ENCODE data around the gene TBC1D3B.
"Not testable (repeated sequence)": the region's sequence is repeated elsewhere in the genome, so short reads cannot be mapped to it uniquely, and the experiment has no call there.

The TBC1D3B gene

GRCh38 chr17:36212272-36212605, 35.8 kb upstream of the TBC1D3B start:
- Histone ChIP-seq H3K9ac (ENCODE audit: low read length) (no peak overlapping the region; the same call in 1 of the 2 replicates), H2AFZ (ENCODE audit: low read length) (no peak overlapping the region), H4K20me1 (ENCODE audit: insufficient read depth, low read length) (no peaks in the 10 kb centered on the region), H3K79me2 (ENCODE audit: low read length) (peaks cover 10% of the 10 kb centered on the region), H3K9me2 (replicated peaks; ENCODE audit: insufficient read depth, low read length) (no peaks in the 10 kb centered on the region), H3K4me3 (ENCODE audit: low read length) (no peak overlapping the region), H3K9me3 (replicated peaks; ENCODE audit: insufficient read depth, low read length) (no peaks in the 10 kb centered on the region), H3F3A (ENCODE audit: insufficient read depth, low read length) (peaks cover 26% of the 10 kb centered on the region), H3K4me1 (ENCODE audit: low read length) (peaks cover 47% of the 10 kb centered on the region), H3K27ac (ENCODE audit: low read length) (no peak overlapping the region), H3K4me2 (ENCODE audit: low read depth, low read length) (peak overlapping the region; percentile 52), H3K36me3 (replicated peaks; ENCODE audit: insufficient read depth, low read length) (no peaks in the 10 kb centered on the region), H3K27me3 (replicated peaks; ENCODE audit: insufficient read depth, low read length) (no peaks in the 10 kb centered on the region)
- no peak for TF ChIP-seq EZH2 (optimal IDR thresholded peaks at IDR 0.05; ENCODE audit: low read depth, low read length)
- TF ChIP-seq, protein P1, sequence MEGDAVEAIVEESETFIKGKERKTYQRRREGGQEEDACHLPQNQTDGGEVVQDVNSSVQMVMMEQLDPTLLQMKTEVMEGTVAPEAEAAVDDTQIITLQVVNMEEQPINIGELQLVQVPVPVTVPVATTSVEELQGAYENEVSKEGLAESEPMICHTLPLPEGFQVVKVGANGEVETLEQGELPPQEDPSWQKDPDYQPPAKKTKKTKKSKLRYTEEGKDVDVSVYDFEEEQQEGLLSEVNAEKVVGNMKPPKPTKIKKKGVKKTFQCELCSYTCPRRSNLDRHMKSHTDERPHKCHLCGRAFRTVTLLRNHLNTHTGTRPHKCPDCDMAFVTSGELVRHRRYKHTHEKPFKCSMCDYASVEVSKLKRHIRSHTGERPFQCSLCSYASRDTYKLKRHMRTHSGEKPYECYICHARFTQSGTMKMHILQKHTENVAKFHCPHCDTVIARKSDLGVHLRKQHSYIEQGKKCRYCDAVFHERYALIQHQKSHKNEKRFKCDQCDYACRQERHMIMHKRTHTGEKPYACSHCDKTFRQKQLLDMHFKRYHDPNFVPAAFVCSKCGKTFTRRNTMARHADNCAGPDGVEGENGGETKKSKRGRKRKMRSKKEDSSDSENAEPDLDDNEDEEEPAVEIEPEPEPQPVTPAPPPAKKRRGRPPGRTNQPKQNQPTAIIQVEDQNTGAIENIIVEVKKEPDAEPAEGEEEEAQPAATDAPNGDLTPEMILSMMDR (IDR thresholded peaks at IDR 0.05; ENCODE audit: low read length), result no peak
- no peak for TF ChIP-seq EZH2phosphoT487 (IDR thresholded peaks at IDR 0.05; ENCODE audit: low read length)
- no peak for DNase-seq

- H2AFZ ChIP-seq (ENCODE audit: low read length); H3K9me2 ChIP-seq (replicated peaks; ENCODE audit: insufficient read depth, low read length); H4K20me1 ChIP-seq (ENCODE audit: insufficient read depth, low read length); H3K27me3 ChIP-seq (replicated peaks; ENCODE audit: insufficient read depth, low read length); H3K36me3 ChIP-seq (replicated peaks; ENCODE audit: insufficient read depth, low read length); H3K9me3 ChIP-seq (replicated peaks; ENCODE audit: insufficient read depth, low read length); H3K79me2 ChIP-seq (ENCODE audit: low read length): not testable (repeated sequence)
- Histone ChIP-seq H3K4me3 (ENCODE audit: low read length) (peak overlapping the region; percentile 11), H3K4me2 (ENCODE audit: low read depth, low read length) (peak overlapping the region; percentile 52), H3F3A (ENCODE audit: insufficient read depth, low read length) (peaks cover 32% of the 10 kb centered on the region), H3K4me1 (ENCODE audit: low read length) (peaks cover 53% of the 10 kb centered on the region), H3K9ac (ENCODE audit: low read length) (peak overlapping the region; percentile 32; the same call in 1 of the 2 replicates), H3K27ac (ENCODE audit: low read length) (peak overlapping the region; percentile 69; the same call in 1 of the 2 replicates)
- peak; percentile 5 for DNase-seq
These were observed 35.2 kb upstream of the TBC1D3B start for GRCh38 chr17:36211484-36212271.

DNA sequence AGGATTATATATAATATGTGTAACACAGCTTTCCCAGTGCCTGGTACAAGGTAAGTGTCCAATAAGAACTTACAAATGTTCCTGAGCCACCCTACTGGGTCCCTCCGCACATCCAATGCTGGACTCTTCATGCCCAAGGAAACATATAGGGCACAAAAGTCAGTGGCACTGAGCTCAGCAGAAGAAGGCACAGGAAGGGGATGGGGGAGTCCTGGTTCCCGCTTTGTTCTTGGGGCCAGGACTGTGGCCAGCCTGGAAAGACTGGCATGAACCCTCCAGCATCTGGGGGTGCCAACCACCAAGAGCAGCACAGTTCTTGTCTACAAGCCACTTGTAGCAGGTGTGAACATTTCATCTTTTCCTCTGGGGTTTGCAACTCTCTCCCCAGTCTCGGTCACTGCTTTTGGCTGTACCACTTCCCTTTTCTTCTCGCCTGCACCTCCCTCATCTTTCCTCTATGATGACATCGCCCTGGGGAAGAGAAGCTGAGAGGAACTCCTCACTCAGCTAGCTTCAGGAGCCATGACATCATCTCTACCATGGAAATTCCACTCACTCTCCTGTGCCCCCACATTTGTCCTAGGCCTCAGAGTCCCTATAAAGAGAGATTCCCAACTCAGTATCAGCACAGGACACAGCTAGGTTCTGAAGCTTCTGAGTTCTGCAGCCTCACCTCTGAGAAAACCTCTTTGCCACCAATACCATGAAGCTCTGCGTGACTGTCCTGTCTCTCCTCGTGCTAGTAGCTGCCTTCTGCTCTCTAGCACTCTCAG, 34.2 kb upstream of the TBC1D3B start, which contains the start of gene CCL4L2:
Gene CCL4L2, plus strand, starts transcription at position 625 of the 773 bp plus-strand sequence.
- H2AFZ ChIP-seq (ENCODE audit: low read length); H3K27me3 ChIP-seq (replicated peaks; ENCODE audit: insufficient read depth, low read length); H3K9me2 ChIP-seq (replicated peaks; ENCODE audit: insufficient read depth, low read length); H3K36me3 ChIP-seq (replicated peaks; ENCODE audit: insufficient read depth, low read length); H3K9me3 ChIP-seq (replicated peaks; ENCODE audit: insufficient read depth, low read length); H3K79me2 ChIP-seq (ENCODE audit: low read length); H4K20me1 ChIP-seq (ENCODE audit: insufficient read depth, low read length): not testable (repeated sequence)
- H3K4me1 ChIP-seq (ENCODE audit: low read length), result peaks cover 57% of the 10 kb centered on the region
- peaks cover 42% of the 10 kb centered on the region for H3F3A ChIP-seq (ENCODE audit: insufficient read depth, low read length)
- peak; percentile 75 for DNase-seq
- peak within 1 kb of the TSS; percentile 17 for H3K4me3 ChIP-seq (ENCODE audit: low read length)
- peak within 1 kb of the TSS; percentile 46 for H3K9ac ChIP-seq (ENCODE audit: low read length)
- H3K27ac ChIP-seq (ENCODE audit: low read length), result peak within 1 kb of the TSS; percentile 69
- peak within 1 kb of the TSS; percentile 52 for H3K4me2 ChIP-seq (ENCODE audit: low read depth, low read length)

DNA sequence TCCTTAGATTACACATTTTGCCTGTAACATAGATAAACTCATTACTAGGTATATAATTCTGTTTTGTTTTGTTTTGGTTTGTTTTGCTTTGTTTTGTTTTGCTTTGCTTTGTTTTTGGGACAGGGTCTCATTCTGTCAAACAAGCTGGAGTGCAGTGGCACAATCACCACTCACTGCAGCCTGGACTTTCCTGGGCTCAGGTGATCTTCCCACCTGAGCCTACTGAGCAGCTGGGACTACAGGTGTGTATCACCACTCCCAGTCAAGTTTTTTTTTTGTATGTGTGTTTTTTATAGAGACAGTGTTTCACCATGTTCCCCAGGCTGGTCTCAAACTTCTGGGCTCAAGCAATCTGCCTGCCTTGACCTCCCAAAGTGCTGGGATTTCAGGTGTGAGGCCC, 33.1 kb upstream of the TBC1D3B start:
- no peaks in the 10 kb centered on the region for H3K27me3 ChIP-seq (replicated peaks; ENCODE audit: insufficient read depth, low read length)
- H2AFZ ChIP-seq (ENCODE audit: low read length), result no peak overlapping the region
- H3K4me3 ChIP-seq (ENCODE audit: low read length), result no peak overlapping the region
- H3K9me2 ChIP-seq (replicated peaks; ENCODE audit: insufficient read depth, low read length), result no peaks in the 10 kb centered on the region
- H4K20me1 ChIP-seq (ENCODE audit: insufficient read depth, low read length), result no peaks in the 10 kb centered on the region
- H3K9me3 ChIP-seq (replicated peaks; ENCODE audit: insufficient read depth, low read length), result no peaks in the 10 kb centered on the region
- H3K4me2 ChIP-seq (ENCODE audit: low read depth, low read length), result peak overlapping the region; percentile 52
- peak; percentile 53 for DNase-seq
- no peaks in the 10 kb centered on the region for H3K36me3 ChIP-seq (replicated peaks; ENCODE audit: insufficient read depth, low read length)
- TF ChIP-seq, protein P1 (IDR thresholded peaks at IDR 0.05; ENCODE audit: low read length), result no peak
- TF ChIP-seq EZH2 (optimal IDR thresholded peaks at IDR 0.05; ENCODE audit: low read depth, low read length) (no peak), EZH2phosphoT487 (IDR thresholded peaks at IDR 0.05; ENCODE audit: low read length) (no peak)
- H3K9ac ChIP-seq (ENCODE audit: low read length), result peak overlapping the region; percentile 46
- H3K27ac ChIP-seq (ENCODE audit: low read length), result peak overlapping the region; percentile 69
- H3F3A ChIP-seq (ENCODE audit: insufficient read depth, low read length), result peaks cover 51% of the 10 kb centered on the region
- H3K4me1 ChIP-seq (ENCODE audit: low read length), result peaks cover 67% of the 10 kb centered on the region
- H3K79me2 ChIP-seq (ENCODE audit: low read length), result peaks cover 10% of the 10 kb centered on the region

DNA sequence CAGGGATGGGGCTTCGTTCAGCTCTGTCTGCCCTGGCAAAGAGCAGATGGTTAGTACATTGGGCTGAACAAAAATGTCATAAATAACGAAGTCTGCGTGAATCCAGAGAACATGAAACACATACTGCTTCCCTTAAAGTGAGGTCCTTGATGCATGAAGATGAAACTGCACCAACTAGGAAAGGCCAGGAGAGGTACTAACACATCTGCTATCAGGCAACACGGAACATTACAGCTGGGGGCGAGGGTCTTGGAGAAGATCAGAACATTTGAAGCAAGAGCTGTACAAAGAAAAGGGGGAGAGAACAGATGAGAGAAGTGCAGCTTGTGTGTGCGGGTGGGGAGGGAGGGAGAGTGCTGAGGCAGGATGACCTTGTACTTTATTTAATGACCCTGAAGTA, 30.9 kb upstream of the TBC1D3B start:
- H3K9ac ChIP-seq (ENCODE audit: low read length); H3K9me3 ChIP-seq (replicated peaks; ENCODE audit: insufficient read depth, low read length); H3K9me2 ChIP-seq (replicated peaks; ENCODE audit: insufficient read depth, low read length); H2AFZ ChIP-seq (ENCODE audit: low read length); DNase-seq; H3K4me2 ChIP-seq (ENCODE audit: low read depth, low read length); H3K27me3 ChIP-seq (replicated peaks; ENCODE audit: insufficient read depth, low read length); H3K4me3 ChIP-seq (ENCODE audit: low read length); H4K20me1 ChIP-seq (ENCODE audit: insufficient read depth, low read length); H3K79me2 ChIP-seq (ENCODE audit: low read length); H3K36me3 ChIP-seq (replicated peaks; ENCODE audit: insufficient read depth, low read length): not testable (repeated sequence)
- Histone ChIP-seq H3K4me1 (ENCODE audit: low read length) (peaks cover 81% of the 10 kb centered on the region), H3K27ac (ENCODE audit: low read length) (peak overlapping the region; percentile 74; the same call in 1 of the 2 replicates), H3F3A (ENCODE audit: insufficient read depth, low read length) (peaks cover 67% of the 10 kb centered on the region)

- not testable (repeated sequence) for H3K79me2 ChIP-seq (ENCODE audit: low read length); H3K4me3 ChIP-seq (ENCODE audit: low read length); H3K9me3 ChIP-seq (replicated peaks; ENCODE audit: insufficient read depth, low read length); H2AFZ ChIP-seq (ENCODE audit: low read length); H3K36me3 ChIP-seq (replicated peaks; ENCODE audit: insufficient read depth, low read length); DNase-seq; H3K9me2 ChIP-seq (replicated peaks; ENCODE audit: insufficient read depth, low read length); H4K20me1 ChIP-seq (ENCODE audit: insufficient read depth, low read length); H3K27me3 ChIP-seq (replicated peaks; ENCODE audit: insufficient read depth, low read length)
- H3K4me1 ChIP-seq (ENCODE audit: low read length), result peaks cover 81% of the 10 kb centered on the region
- H3K4me2 ChIP-seq (ENCODE audit: low read depth, low read length), result peak overlapping the region; percentile 11; the same call in 1 of the 2 replicates
- H3K9ac ChIP-seq (ENCODE audit: low read length), result peak overlapping the region; percentile 41
- peaks cover 72% of the 10 kb centered on the region for H3F3A ChIP-seq (ENCODE audit: insufficient read depth, low read length)
- H3K27ac ChIP-seq (ENCODE audit: low read length), result peak overlapping the region; percentile 74
These were observed 30.0 kb upstream of the TBC1D3B start for GRCh38 chr17:36206486-36206821.
